ENCODE measurements around the gene COMMD6. TPM values are rescaled to one million over a fixed set of nuclear protein-coding genes. Genes with fewer than 3 reads are reported as not detected.

Gene COMMD6
- polyA plus RNA-seq, 3 donors: 180 to 401 (median 330) TPM

DNA sequence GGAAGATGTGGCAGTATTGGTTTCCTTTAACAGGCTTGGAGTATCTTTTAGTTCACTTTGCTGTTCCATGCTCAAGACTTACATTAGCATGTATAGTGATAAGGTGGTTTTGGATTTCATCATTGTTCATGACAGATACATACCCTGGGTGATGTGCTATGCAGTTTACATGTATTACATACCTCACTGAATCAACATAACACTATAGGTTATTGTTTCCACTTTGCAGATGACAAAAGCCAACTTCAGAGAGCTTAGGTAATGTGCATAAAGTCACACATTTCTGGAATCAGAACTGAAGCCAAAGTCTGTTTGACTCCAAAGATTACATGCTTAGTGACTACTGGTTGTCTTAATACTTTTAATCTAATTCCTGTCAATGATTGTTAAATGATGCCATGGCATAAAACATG is 7.1 kb downstream of the COMMD6 start:
- Histone ChIP-seq H3K9ac (ENCODE audit: insufficient read depth, low read length, poor library complexity, severe bottlenecking) (no peak overlapping the region), H4K20me1 (ENCODE audit: insufficient read depth, low read length) (no peaks in the 10 kb centered on the region), H3K9me3 (replicated peaks in 1 of 2; ENCODE audit: control insufficient read depth in 1 of 2, insufficient read depth in 1 of 2, low read length in 2 of 2) (no peaks in the 10 kb centered on the region), H3K27me3 (ENCODE audit: control insufficient read depth in 2 of 2, insufficient read depth in 2 of 2, low read length in 2 of 2) (no peaks in the 10 kb centered on the region), H3K4me3 (replicated peaks in 1 of 3; ENCODE audit: low read depth in 2 of 3, low read length in 3 of 3) (no peak overlapping the region), H3K4me1 (ENCODE audit: control insufficient read depth in 1 of 2, insufficient read depth in 2 of 2, low read length in 2 of 2) (no peaks in the 10 kb centered on the region), H2AFZ (ENCODE audit: insufficient read depth, low read depth, low read length, poor library complexity, severe bottlenecking) (no peak overlapping the region), H3K27ac (ENCODE audit: low read depth in 1 of 2, low read length in 2 of 2) (no peak overlapping the region), H3K36me3 (replicated peaks in 1 of 2; ENCODE audit: control insufficient read depth in 1 of 2, insufficient read depth in 2 of 2, low read length in 2 of 2) (peaks cover 19 to 66% of the 10 kb centered on the region in 2 donors), H3K79me2 (ENCODE audit: insufficient read depth, low read length) (peaks cover 10% of the 10 kb centered on the region), H3K4me2 (replicated peaks; ENCODE audit: extremely low read depth, low read length, poor library complexity, severe bottlenecking) (no peak overlapping the region)
- intact Hi-C loops (cut with micrococcal nuclease): no loop called here
- H3K4me3 Mint-ChIP-seq: no peak overlapping the region
- peaks cover 12% of the 10 kb centered on the region for H3K4me1 Mint-ChIP-seq
- peaks cover 0 to 1% (median 0%) of the 10 kb centered on the region in 7 donors for H3K9me3 Mint-ChIP-seq
- no peak for DNase-seq
- H3K27ac Mint-ChIP-seq: no peak overlapping the region
- H3K27me3 Mint-ChIP-seq (ENCODE audit: low read depth in 3 of 3): no peaks in the 10 kb centered on the region
- TF ChIP-seq, protein P1, sequence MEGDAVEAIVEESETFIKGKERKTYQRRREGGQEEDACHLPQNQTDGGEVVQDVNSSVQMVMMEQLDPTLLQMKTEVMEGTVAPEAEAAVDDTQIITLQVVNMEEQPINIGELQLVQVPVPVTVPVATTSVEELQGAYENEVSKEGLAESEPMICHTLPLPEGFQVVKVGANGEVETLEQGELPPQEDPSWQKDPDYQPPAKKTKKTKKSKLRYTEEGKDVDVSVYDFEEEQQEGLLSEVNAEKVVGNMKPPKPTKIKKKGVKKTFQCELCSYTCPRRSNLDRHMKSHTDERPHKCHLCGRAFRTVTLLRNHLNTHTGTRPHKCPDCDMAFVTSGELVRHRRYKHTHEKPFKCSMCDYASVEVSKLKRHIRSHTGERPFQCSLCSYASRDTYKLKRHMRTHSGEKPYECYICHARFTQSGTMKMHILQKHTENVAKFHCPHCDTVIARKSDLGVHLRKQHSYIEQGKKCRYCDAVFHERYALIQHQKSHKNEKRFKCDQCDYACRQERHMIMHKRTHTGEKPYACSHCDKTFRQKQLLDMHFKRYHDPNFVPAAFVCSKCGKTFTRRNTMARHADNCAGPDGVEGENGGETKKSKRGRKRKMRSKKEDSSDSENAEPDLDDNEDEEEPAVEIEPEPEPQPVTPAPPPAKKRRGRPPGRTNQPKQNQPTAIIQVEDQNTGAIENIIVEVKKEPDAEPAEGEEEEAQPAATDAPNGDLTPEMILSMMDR (IDR thresholded peaks at IDR 0.05): no peak
- H3K36me3 Mint-ChIP-seq: peaks cover 45 to 69% of the 10 kb centered on the region in 2 donors

DNA sequence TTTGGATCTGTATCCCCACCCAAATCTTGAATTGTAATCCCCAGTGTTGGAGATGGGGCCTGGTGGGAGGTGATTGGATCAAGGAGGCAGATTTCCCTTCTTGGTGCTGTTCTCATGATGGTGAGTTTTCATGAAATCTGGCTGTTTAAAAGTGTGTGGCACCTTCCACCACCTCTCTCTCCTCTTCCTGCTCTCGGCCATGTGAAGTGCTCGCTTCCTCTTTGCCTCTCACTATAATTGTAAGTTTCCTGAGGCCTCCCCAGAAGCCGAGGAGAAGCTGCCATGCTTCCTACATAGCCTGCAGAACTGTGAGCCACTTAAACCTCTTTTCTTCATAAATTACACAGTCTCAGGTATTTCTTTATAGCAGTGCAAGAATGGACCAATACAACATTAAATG is 15.7 kb downstream of the COMMD6 start:
- Histone ChIP-seq H3K27me3 (ENCODE audit: control insufficient read depth in 2 of 2, insufficient read depth in 2 of 2, low read length in 2 of 2) (no peaks in the 10 kb centered on the region), H2AFZ (ENCODE audit: insufficient read depth, low read depth, low read length, poor library complexity, severe bottlenecking) (no peak overlapping the region), H3K9me3 (replicated peaks in 1 of 2; ENCODE audit: control insufficient read depth in 1 of 2, insufficient read depth in 1 of 2, low read length in 2 of 2) (peaks cover 0 to 22% of the 10 kb centered on the region in 2 donors), H3K4me2 (replicated peaks; ENCODE audit: extremely low read depth, low read length, poor library complexity, severe bottlenecking) (no peak overlapping the region), H3K27ac (ENCODE audit: low read depth in 1 of 2, low read length in 2 of 2) (no peak overlapping the region), H3K79me2 (ENCODE audit: insufficient read depth, low read length) (no peaks in the 10 kb centered on the region), H3K4me1 (ENCODE audit: control insufficient read depth in 1 of 2, insufficient read depth in 2 of 2, low read length in 2 of 2) (no peaks in the 10 kb centered on the region), H3K9ac (ENCODE audit: insufficient read depth, low read length, poor library complexity, severe bottlenecking) (no peak overlapping the region), H3K4me3 (replicated peaks in 1 of 3; ENCODE audit: low read depth in 2 of 3, low read length in 3 of 3) (no peak overlapping the region), H3K36me3 (replicated peaks in 1 of 2; ENCODE audit: control insufficient read depth in 1 of 2, insufficient read depth in 2 of 2, low read length in 2 of 2) (peaks cover 2 to 19% of the 10 kb centered on the region in 2 donors), H4K20me1 (ENCODE audit: insufficient read depth, low read length) (no peaks in the 10 kb centered on the region)
- Mint-ChIP-seq H3K27ac (peak overlapping the region in 1 of 7 donors; percentile 55), H3K4me3 (no peak overlapping the region), H3K36me3 (peaks cover 13 to 17% of the 10 kb centered on the region in 2 donors), H3K4me1 (peaks cover 5% of the 10 kb centered on the region), H3K9me3 (peaks cover 17 to 39% (median 29%) of the 10 kb centered on the region in 7 donors), H3K27me3 (ENCODE audit: low read depth in 3 of 3) (peaks cover 0 to 2% (median 0%) of the 10 kb centered on the region in 3 donors)
- WGBS (ENCODE audit: insufficient coverage): no CpG with 5 or more reads among the region's 3 CpGs
- no peak for DNase-seq
- intact Hi-C loops (cut with micrococcal nuclease): no loop called here
- TF ChIP-seq, protein P1 (IDR thresholded peaks at IDR 0.05): no peak

Data from CD14-positive monocyte (primary cell).